K562 (cell line): ENCODE measurements around the gene VENTX. TPM values are rescaled to one million over a fixed set of nuclear protein-coding genes. Genes with fewer than 3 reads are reported as not detected.

Experiments
- CBFA2T2 ChIP-seq: fragments of 450-650 bp; conservative IDR thresholded peaks from 2 replicates; pipeline ENCODE4 v1.6.1; 2017; ENCODE audit warnings: mild to moderate bottlenecking
- CEBPG ChIP-seq, 3 experiments: fragments of 200-800 bp in 1 of 3; sonication (Bioruptor generic) in 1 of 3; sonication (generic) in 1 of 3; formaldehyde crosslinking in 1 of 3; IDR thresholded peaks in 2 of 3; conservative IDR thresholded peaks in 1 of 3; 2 replicates each; pipeline versions ENCODE4 v1.6.1 to v1.8.0; 2016 to 2022; ENCODE audit warnings: missing compliant biosample characterization in 2 of 3, missing genetic modification characterization in 2 of 3, mild to moderate bottlenecking in 1 of 3, missing genetic modification reagents in 1 of 3
- EP400 ChIP-seq: fragments of 450-650 bp; IDR thresholded peaks from 2 replicates; pipeline ENCODE4 v1.6.1; 2017; ENCODE audit warnings: antibody characterized with exemption, mild to moderate bottlenecking, moderate library complexity
- HMG20B ChIP-seq: fragments of 250-450 bp; sonication (Bioruptor Pico); IDR thresholded peaks from 2 replicates; pipeline ENCODE4 v1.5.0; 2021; ENCODE audit warnings: mild to moderate bottlenecking
- HNRNPL ChIP-seq: fragments of 200-400 bp; formaldehyde crosslinking; IDR thresholded peaks from 2 replicates; pipeline ENCODE4 v1.6.1; 2017; ENCODE audit warnings: low read depth, mild to moderate bottlenecking, low read length
- PBX2 ChIP-seq, 2 experiments: IDR thresholded peaks in 1 of 2; conservative IDR thresholded peaks in 1 of 2; 2 replicates each; pipeline ENCODE4 v1.6.1; 2016; ENCODE audit warnings: low read depth in 2 of 2, mild to moderate bottlenecking in 1 of 2, missing compliant biosample characterization in 1 of 2, missing genetic modification characterization in 1 of 2, moderate library complexity in 1 of 2
- RBM17 ChIP-seq: fragments of 200-400 bp; formaldehyde crosslinking; IDR thresholded peaks from 2 replicates; pipeline ENCODE4 v1.6.1; 2017; ENCODE audit warnings: low read depth, mild to moderate bottlenecking, low read length, borderline replicate concordance
- SIX5 ChIP-seq, 2 experiments: IDR thresholded peaks; 2 replicates each; pipeline ENCODE4 v1.6.1; 2011; ENCODE audit warnings: low read length in 2 of 2, borderline replicate concordance in 1 of 2, low read depth in 1 of 2, mild to moderate bottlenecking in 1 of 2, moderate library complexity in 1 of 2; ENCODE audit not compliant: insufficient read depth in 1 of 2
- SRSF1 ChIP-seq: fragments of 200-400 bp; formaldehyde crosslinking; IDR thresholded peaks from 2 replicates; pipeline ENCODE4 v1.6.1; 2017; ENCODE audit warnings: mild to moderate bottlenecking, low read depth, low read length, moderate library complexity
- ZNF239 ChIP-seq: fragments of 250-450 bp; sonication (Bioruptor Pico); IDR thresholded peaks from 2 replicates; pipeline ENCODE4 v1.4.0; 2020; ENCODE audit warnings: mild to moderate bottlenecking
- ZNF592 ChIP-seq: fragments of 450-650 bp; IDR thresholded peaks from 2 replicates; pipeline ENCODE4 v1.6.1; 2017; ENCODE audit warnings: antibody characterized with exemption, mild to moderate bottlenecking
- polyA plus RNA-seq, 8 experiments: library from polyadenylated mRNA; depleted of rRNA in 4 of 8; stranded (reverse) in 5 of 8; unstranded in 3 of 8; fragments of >200 nt; fragmentation: Nextera tagmentation in 2 of 8; fragmentation: Illumina TruSeq in 1 of 8; extraction: Ambion mirVana in 2 of 8; extraction: Trizol in 1 of 8; gene quantifications; 2 replicates each; pipeline versions ENCODE4 v1.2.1 to v1.2.3, GENCODE V29; 2011 to 2014; ENCODE audit warnings: inconsistent platforms in 1 of 8, missing spikeins in 1 of 8
- total RNA-seq, 7 experiments: library from RNA; depleted of rRNA in 6 of 7; stranded (reverse); fragments of >200 nt in 6 of 7; fragmentation: Illumina TruSeq in 2 of 7; extraction: Trizol in 2 of 7; gene quantifications; 2 replicates each; pipeline versions ENCODE4 v1.2.1 to v1.2.3, GENCODE V29; 2011 to 2021; ENCODE audit warnings: low replicate concordance in 1 of 7
- TF ChIP-seq, protein P1 (sequence below): fragments of 200-800 bp; sonication (Bioruptor generic); IDR thresholded peaks from 2 replicates; pipeline ENCODE4 v1.6.1; 2016; ENCODE audit warnings: missing genetic modification characterization, missing compliant biosample characterization
- TF ChIP-seq, protein P2 (sequence below): fragments of 250-450 bp; sonication (Bioruptor Pico); IDR thresholded peaks from 2 replicates; pipeline ENCODE4 v1.8.0; 2021; ENCODE audit warnings: moderate library complexity, mild to moderate bottlenecking, inconsistent platforms

The VENTX gene
- total and polyA plus RNA-seq, 9 of the 15 experiments (the other 6 are each of a cell fraction or from before 2014, with no cell fraction given): 0.07 to 0.70 (median 0.20) TPM; not detected in 1

DNA sequence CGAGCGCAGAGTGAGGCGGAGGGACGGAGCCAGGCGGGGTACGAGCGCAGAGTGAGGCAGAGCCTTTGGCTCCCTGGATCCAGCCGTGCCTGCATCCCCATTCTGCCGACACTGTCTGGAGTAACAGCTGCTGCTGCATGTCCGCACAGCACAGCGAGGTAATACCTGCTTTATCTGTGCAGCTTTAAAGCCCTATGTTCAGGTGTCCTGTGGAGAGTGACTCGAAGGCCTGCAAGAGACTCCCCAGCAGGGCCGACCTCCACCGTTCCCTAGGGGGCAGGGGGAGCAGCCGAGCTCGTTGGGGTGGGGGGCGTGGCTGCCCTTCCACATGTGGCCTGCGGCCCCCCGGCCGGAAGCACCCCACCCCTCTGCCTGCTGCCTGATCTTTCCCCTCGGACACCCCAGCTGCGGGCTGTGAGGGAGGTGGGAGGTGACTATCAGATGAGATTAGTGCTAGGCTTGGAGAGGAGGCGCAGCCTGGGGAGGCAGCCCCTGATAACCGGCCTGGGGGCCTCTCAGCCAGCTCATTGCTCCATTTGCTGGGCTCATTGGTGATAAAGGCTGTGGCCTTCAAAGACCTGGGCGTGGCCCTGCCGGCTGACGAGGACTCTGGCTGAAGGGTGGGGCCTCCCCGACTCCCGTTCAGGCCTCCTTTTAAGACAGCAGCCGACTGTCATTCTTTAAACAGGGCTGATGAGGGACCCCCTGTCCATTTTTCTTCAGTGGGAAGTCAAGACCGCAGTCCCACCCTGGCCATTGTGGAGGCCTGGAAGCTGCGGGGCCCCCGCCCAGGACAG, 8.0 kb downstream of the VENTX start (continued):
- TF ChIP-seq, protein P1, sequence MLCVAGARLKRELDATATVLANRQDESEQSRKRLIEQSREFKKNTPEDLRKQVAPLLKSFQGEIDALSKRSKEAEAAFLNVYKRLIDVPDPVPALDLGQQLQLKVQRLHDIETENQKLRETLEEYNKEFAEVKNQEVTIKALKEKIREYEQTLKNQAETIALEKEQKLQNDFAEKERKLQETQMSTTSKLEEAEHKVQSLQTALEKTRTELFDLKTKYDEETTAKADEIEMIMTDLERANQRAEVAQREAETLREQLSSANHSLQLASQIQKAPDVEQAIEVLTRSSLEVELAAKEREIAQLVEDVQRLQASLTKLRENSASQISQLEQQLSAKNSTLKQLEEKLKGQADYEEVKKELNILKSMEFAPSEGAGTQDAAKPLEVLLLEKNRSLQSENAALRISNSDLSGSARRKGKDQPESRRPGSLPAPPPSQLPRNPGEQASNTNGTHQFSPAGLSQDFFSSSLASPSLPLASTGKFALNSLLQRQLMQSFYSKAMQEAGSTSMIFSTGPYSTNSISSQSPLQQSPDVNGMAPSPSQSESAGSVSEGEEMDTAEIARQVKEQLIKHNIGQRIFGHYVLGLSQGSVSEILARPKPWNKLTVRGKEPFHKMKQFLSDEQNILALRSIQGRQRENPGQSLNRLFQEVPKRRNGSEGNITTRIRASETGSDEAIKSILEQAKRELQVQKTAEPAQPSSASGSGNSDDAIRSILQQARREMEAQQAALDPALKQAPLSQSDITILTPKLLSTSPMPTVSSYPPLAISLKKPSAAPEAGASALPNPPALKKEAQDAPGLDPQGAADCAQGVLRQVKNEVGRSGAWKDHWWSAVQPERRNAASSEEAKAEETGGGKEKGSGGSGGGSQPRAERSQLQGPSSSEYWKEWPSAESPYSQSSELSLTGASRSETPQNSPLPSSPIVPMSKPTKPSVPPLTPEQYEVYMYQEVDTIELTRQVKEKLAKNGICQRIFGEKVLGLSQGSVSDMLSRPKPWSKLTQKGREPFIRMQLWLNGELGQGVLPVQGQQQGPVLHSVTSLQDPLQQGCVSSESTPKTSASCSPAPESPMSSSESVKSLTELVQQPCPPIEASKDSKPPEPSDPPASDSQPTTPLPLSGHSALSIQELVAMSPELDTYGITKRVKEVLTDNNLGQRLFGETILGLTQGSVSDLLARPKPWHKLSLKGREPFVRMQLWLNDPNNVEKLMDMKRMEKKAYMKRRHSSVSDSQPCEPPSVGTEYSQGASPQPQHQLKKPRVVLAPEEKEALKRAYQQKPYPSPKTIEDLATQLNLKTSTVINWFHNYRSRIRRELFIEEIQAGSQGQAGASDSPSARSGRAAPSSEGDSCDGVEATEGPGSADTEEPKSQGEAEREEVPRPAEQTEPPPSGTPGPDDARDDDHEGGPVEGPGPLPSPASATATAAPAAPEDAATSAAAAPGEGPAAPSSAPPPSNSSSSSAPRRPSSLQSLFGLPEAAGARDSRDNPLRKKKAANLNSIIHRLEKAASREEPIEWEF: no peak
- TF ChIP-seq ZNF592 (no peak), PBX2 (CRISPR knock-in tag; IDR thresholded peaks at IDR 0.05; ENCODE audit: low read depth) (no peak), PBX2 (tag; conservative IDR thresholded peaks at IDR 0.05; ENCODE audit: low read depth) (no peak), HMG20B (CRISPR knock-in tag) (no peak), RBM17 (no peak), SIX5 (IDR thresholded peaks at IDR 0.05; ENCODE audit: borderline replicate concordance in 1 of 2, insufficient read depth in 1 of 2, low read depth in 1 of 2, low read length in 2 of 2) (no peak), EP400 (0 out of 2 replicates have a peak, but pooled peaks have one; percentile 34), HNRNPL (no peak), SRSF1 (no peak), ZNF239 (no peak), CEBPG (CRISPR knock-in tag; IDR thresholded peaks at IDR 0.05) (no peak), CEBPG (tag; conservative IDR thresholded peaks at IDR 0.05 in 1 of 2, IDR thresholded peaks at IDR 0.05 in 1 of 2) (no peak), CBFA2T2 (peak; percentile 88)
- TF ChIP-seq, protein P2, sequence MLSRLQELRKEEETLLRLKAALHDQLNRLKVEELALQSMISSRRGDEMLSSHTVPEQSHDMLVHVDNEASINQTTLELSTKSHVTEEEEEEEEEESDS: no peak
